CD4-positive, alpha-beta T cell treated with Interferon gamma for 1 hour (primary cell): ENCODE data around the gene HUS1B.

Source experiments
- DNase-seq: peaks from one replicate; pipeline ENCODE4 v3.0.0-alpha.2; 2020

Gene HUS1B

GRCh38 chr6:620950-621349 is 36.0 kb downstream of the HUS1B start:
- no peak for DNase-seq

DNA sequence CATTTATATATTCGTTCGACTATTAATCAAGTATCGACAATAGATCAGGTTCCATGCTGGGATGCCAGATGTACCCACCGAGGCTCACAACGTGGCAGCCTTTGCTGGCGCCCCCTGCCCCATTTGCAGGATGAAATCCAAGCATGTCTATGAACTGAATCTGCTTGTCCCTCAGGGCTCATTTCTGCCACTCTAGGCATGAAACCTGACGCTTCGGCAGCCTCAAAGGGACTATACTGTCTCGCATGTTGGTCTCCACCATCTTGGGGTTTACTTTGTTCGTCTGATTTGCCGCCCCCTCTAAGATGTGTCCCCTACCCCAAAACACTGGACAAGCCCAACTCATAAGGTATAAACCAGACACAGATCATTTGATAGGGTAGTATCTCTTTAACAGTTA is 36.7 kb downstream of the HUS1B start:
- no peak for DNase-seq

DNA sequence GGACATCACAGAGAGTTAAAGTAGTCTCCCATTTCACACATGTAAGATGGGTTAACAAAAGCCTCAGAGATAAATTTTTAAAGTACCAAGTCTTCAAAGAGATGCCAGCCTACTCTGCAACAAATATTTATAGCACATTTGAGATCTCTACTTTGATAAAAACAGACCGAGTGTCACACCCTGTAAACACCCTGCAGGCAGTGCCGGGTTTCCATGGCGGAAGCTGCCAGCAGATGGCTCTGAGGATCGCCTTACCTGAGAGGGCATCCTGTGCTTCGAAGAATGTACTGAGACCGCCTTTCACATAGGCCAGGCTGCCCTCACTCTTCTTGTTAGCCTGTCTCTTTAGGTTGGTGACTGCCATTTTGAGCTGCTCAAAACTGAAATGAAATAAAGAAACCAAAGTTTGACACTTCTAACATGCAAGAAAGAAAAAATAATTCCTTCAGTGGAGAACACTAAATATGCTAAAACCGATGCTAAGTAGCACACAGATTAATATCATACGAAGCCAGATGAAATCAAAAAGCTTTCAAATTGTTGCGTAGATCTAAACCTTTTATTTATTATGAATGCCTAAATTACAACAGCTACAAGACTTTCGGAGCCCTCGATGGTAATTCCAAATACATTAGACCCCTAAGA is 39.3 kb downstream of the HUS1B start:
- no peak for DNase-seq

DNA sequence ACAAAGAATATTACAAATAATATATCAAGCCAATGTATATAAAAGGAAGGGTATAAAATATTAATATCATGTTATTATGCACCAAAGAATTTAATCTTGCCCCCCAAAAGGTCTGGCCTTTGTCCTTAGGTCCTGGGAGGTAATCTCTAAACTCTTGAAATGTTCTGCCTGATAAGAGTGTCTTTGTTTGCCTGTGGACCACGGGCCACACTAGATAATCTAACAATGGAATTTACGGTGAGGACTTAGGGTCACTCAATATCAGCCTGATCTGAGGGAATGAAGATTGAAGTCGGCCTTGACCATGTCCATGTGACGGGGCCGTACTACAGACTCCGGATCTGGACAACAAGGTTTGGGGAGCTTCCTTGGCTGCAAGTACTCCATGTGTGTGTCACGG is 42.9 kb downstream of the HUS1B start:
- no peak for DNase-seq

DNA sequence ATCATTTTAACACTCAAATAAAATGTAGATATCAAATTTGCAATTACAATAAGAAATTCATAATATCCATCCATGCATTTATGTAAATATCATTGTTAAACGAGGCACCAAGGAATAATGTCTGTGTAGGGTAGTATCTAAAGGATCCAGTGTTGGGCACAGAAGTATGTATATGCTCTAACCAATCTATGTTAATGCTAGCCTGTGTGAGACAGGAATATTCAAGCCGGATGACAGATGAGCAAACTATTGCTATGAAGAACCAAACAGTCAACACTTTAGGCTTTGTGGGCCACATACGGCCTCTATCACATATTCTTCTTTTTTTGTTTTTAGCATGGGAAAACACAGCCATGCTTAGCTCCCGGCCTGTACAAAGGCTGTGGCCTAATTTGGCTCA is 45.0 kb downstream of the HUS1B start:
- no peak for DNase-seq

DNA sequence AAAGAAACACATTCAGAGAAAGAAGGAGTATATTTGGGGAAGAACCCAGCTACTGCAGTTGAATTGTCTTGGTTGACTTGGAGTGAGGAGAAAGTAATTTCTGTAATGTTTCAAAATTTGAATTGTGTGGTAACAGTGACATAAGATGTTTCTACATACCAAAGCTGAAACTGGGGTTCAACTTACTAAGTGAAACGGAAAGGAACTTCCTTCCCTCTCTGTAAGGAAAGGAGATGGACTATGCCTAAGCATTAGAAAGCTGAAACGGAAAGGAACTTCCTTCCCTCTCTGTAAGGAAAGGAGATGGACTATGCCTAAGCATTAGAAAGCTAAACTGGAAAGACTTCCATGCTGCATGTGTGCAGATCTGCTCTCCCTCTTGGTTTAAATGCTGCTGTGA is 46.0 kb downstream of the HUS1B start:
- DNase-seq = no peak

GRCh38 chr6:609905-610304 is 47.0 kb downstream of the HUS1B start:
- DNase-seq = no peak

DNA sequence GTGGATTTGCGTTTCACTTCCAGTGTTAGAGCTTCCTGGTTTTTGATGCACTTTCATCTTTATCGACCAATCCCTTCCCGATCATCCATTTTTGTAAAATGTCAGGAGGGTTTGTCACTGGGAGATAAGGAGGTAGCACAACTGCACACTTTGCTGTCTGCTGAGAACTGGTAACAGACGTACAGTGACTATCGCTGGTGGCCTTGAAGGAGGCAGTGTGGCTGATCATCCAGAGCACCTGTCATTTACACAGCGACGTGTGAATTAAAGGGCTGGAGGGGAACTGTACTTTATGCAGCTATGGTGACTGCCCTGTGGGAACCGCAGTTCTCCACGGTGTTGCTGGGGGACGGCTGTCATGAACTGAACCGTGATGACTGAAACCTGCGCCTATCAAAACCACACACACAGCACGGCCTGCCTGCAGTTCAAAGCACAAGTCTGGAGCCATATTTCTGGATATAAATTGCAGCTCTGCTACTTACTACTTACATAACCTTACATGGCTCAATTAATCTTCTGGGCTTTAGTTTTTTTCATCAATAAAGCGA is 50.0 kb downstream of the HUS1B start:
- no peak for DNase-seq
